ENCODE data around the gene PTPN9. TPM values are rescaled to one million over a fixed set of nuclear protein-coding genes. Genes with fewer than 3 reads are reported as not detected.
"Not testable (repeated sequence)": the region's sequence is repeated elsewhere in the genome, so short reads cannot be mapped to it uniquely, and the experiment has no call there.

Gene PTPN9
- total RNA-seq, 2 donors from 2014 or later: 19.6 to 20.9 TPM

DNA sequence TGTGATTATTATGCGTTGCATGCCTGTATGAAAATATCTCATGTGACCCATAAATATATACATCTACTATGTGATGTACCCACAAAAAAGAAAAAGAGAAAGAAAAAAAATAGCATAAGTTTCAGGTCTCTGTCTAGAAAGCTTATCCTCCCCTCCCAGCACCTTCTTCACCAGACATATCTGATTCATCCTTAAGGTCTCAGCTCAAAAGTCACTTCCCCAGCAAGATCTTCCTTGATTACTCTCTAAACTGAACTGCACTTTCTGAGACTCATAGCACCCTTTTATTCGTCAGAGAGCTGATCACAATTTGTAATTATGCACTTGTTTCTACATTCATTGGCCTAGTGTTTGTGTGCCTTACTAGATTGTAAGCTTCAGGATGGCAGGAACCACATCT lies 11.1 kb upstream of the PTPN9 start:
- ATAC-seq (ENCODE audit: insufficient number of reproducible peaks, low FRiP score, low read depth): no peak
- Histone ChIP-seq H3K27me3 (replicated peaks; ENCODE audit: insufficient read depth) (no peaks in the 10 kb centered on the region), H3K4me3 (no peak overlapping the region), H3K9me3 (no peaks in the 10 kb centered on the region), H3K27ac (no peak overlapping the region), H3K4me1 (ENCODE audit: control insufficient read depth in 1 of 2, low read depth in 2 of 2) (no peaks in the 10 kb centered on the region), H3K36me3 (no peaks in the 10 kb centered on the region)
- DNase-seq (ENCODE audit: low spot score): no peak
- TF ChIP-seq, protein P1, sequence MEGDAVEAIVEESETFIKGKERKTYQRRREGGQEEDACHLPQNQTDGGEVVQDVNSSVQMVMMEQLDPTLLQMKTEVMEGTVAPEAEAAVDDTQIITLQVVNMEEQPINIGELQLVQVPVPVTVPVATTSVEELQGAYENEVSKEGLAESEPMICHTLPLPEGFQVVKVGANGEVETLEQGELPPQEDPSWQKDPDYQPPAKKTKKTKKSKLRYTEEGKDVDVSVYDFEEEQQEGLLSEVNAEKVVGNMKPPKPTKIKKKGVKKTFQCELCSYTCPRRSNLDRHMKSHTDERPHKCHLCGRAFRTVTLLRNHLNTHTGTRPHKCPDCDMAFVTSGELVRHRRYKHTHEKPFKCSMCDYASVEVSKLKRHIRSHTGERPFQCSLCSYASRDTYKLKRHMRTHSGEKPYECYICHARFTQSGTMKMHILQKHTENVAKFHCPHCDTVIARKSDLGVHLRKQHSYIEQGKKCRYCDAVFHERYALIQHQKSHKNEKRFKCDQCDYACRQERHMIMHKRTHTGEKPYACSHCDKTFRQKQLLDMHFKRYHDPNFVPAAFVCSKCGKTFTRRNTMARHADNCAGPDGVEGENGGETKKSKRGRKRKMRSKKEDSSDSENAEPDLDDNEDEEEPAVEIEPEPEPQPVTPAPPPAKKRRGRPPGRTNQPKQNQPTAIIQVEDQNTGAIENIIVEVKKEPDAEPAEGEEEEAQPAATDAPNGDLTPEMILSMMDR (IDR thresholded peaks at IDR 0.05): no peak

DNA sequence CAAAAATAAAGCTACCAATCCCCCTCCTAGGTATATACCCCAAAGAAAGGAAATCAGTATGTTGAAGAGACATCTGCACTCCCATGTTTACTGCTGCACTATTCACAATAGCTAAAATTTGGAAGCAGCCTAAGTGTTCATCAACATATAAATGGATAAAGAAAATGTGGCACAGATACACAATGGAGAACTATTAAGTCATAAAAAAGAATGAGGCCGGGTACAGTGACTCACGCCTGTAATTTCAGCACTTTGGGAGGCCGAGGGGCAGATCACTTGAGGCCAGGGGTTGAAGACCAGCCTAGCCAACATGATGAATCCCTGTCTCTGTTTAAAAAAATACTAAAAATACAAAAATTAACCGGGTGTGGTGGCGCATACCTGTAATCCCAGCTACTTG lies 10.0 kb upstream of the PTPN9 start:
- no peak overlapping the region for H3K27ac ChIP-seq
- no peak for ATAC-seq (ENCODE audit: insufficient number of reproducible peaks, low FRiP score, low read depth)
- no peaks in the 10 kb centered on the region for H3K9me3 ChIP-seq
- no peaks in the 10 kb centered on the region for H3K36me3 ChIP-seq
- no peak overlapping the region for H3K4me3 ChIP-seq
- peaks cover 0 to 5% of the 10 kb centered on the region in 2 donors for H3K4me1 ChIP-seq (ENCODE audit: control insufficient read depth in 1 of 2, low read depth in 2 of 2)
- H3K27me3 ChIP-seq (replicated peaks; ENCODE audit: insufficient read depth): no peaks in the 10 kb centered on the region
- TF ChIP-seq, protein P1 (IDR thresholded peaks at IDR 0.05): no peak
- no peak for DNase-seq (ENCODE audit: low spot score)

DNA sequence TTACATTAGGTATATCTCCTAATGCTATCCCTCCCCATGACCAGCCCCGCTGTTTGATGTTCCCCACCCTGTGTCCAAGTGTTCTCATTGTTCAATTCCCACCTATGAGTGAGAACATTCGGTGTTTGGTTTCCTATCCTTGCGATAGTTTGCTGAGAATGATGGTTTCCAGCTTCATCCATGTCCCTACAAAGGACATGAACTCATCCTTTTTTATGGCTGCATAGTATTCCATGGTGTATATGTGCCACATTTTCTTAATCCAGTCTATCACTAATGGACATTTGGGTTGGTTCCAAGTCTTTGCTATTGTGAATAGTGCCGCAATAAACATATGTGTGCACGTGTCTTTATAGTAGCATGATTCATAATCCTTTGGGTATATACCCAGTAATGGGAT lies 7.3 kb upstream of the PTPN9 start:
- H3K27me3 ChIP-seq (replicated peaks; ENCODE audit: insufficient read depth); H3K36me3 ChIP-seq; H3K9me3 ChIP-seq; H3K4me3 ChIP-seq; H3K27ac ChIP-seq; ATAC-seq (ENCODE audit: insufficient number of reproducible peaks, low FRiP score, low read depth); DNase-seq (ENCODE audit: low spot score): not testable (repeated sequence)
- peaks cover 0 to 11% of the 10 kb centered on the region in 2 donors for H3K4me1 ChIP-seq (ENCODE audit: control insufficient read depth in 1 of 2, low read depth in 2 of 2)

GRCh38 chr15:75584121-75584520 lies 5.0 kb upstream of the PTPN9 start:
- ATAC-seq (ENCODE audit: insufficient number of reproducible peaks, low FRiP score, low read depth) (no peak), DNase-seq (ENCODE audit: low spot score) (no peak)
- TF ChIP-seq, protein P1 (IDR thresholded peaks at IDR 0.05): no peak
- no peak overlapping the region for H3K27ac ChIP-seq
- no peaks in the 10 kb centered on the region for H3K9me3 ChIP-seq
- H3K36me3 ChIP-seq: no peaks in the 10 kb centered on the region
- H3K27me3 ChIP-seq (replicated peaks; ENCODE audit: insufficient read depth): no peaks in the 10 kb centered on the region
- H3K4me1 ChIP-seq (ENCODE audit: control insufficient read depth in 1 of 2, low read depth in 2 of 2): peaks cover 0 to 16% of the 10 kb centered on the region in 2 donors
- no peak overlapping the region for H3K4me3 ChIP-seq

DNA sequence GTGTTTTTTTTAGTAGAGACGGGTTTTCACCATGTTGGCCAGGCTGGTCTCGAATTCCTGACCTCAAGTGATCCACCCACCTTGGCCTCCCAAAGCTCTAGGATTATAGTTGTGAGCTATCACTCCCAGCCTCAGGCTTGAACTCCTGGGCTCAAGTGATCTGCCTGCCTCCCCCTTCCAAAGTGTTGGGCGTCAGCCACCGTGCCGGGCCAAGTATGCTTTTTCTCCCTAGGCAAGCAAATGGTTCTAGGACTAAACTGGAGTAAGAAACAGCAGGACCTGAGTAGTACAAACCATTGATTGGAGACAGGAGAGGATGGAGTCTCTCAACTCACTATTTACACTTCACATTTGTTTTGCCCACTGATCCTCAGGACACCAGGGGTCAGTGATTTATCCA lies 4.6 kb upstream of the PTPN9 start:
- DNase-seq (ENCODE audit: low spot score) (no peak), ATAC-seq (ENCODE audit: insufficient number of reproducible peaks, low FRiP score, low read depth) (no peak)
- no peaks in the 10 kb centered on the region for H3K27me3 ChIP-seq (replicated peaks; ENCODE audit: insufficient read depth)
- H3K4me1 ChIP-seq (ENCODE audit: control insufficient read depth in 1 of 2, low read depth in 2 of 2): peaks cover 0 to 16% of the 10 kb centered on the region in 2 donors
- TF ChIP-seq, protein P1 (IDR thresholded peaks at IDR 0.05): no peak
- no peaks in the 10 kb centered on the region for H3K9me3 ChIP-seq
- H3K36me3 ChIP-seq: no peaks in the 10 kb centered on the region
- H3K27ac ChIP-seq: no peak overlapping the region
- no peak overlapping the region for H3K4me3 ChIP-seq

DNA sequence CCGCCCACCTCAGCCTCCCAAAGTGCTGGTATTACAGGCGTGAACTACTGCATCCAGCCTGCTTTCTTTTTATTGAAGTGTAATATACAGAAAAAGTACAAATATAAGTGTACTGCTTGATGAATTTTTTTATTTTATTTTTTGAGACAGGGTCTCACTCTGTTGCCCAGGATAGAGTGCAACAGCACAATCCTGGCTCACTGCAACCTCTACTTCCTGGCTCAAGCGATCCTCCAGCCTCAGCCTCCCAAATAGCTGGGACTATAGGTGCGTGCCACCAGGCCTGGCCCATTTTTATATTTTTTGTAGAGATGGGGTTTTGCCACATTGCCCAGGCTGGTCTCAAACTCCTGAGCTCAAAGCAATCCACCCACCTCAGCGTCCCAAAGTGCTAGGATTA lies 3.8 kb upstream of the PTPN9 start:
- H3K27ac ChIP-seq; DNase-seq (ENCODE audit: low spot score): not testable (repeated sequence)

More for the DNA sequence above, 3.8 kb upstream of the PTPN9 start:
- not testable (repeated sequence) for H3K27me3 ChIP-seq (replicated peaks; ENCODE audit: insufficient read depth); ATAC-seq (ENCODE audit: insufficient number of reproducible peaks, low FRiP score, low read depth); H3K9me3 ChIP-seq; H3K36me3 ChIP-seq; H3K4me3 ChIP-seq
- H3K4me1 ChIP-seq (ENCODE audit: control insufficient read depth in 1 of 2, low read depth in 2 of 2): peaks cover 0 to 16% of the 10 kb centered on the region in 2 donors

All from thoracic aorta (tissue), 2 donors.